Measurements from ENCODE around the gene ZNF862. TPM values are rescaled to one million over a fixed set of nuclear protein-coding genes. Genes with fewer than 3 reads are reported as not detected.

ZNF862 gene
- total and polyA plus RNA-seq, 2 of the 8 experiments (the other 6 are each of a cell fraction or from before 2014, with no cell fraction given), result 1.8 to 3.9 TPM

DNA sequence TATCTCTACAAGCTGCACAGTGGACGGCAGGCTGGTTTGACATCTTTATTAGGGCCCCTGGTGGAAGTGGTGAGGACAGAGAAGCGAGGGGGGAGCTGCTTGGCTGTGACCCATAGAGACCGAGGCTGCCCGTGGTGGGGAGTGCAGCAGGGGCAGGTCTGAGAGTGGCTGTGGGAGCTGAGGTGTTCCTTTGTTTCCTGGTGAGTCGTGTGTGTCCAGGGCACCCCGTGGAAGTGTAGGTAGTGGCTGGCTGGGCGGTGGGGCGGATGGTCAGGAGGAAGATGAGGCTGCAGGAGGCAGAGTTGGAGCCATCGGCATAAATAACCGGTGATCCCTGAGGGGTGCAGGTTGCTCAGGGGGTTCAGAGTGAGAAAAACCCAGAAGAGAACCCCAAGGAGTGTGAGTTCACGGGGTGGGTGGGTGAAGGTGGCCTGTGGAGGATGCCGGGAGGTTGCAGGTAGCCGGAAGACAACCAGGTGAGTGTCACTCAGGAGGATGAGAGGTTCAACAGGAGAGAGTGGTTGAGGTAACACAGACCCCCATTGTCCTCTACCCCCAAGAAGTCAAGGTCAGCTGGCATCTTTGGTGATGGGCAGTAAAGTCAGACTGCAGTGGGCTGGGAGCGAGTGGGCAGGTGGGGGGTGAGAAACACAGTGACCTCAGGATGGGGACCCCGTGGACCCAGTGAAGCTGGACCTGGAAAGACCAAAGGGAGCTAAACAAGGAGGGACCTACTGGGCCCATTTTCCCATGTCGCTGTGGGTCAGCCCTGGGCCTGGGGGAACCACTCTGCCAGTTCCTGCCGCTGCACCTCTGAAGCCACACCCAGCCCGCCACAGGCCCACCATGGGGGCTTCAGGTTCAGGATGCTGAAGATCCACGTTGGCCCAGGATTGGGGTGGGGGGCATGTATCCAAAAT, 43.4 kb downstream of the ZNF862 start (continued):
- TF ChIP-seq TAF7 (optimal IDR thresholded peaks at IDR 0.05; ENCODE audit: borderline replicate concordance, low read depth, low read length) (no peak), CTBP2 (IDR thresholded peaks at IDR 0.05; ENCODE audit: borderline replicate concordance, insufficient read depth, insufficient read length, low read length) (no peak), JUN (IDR thresholded peaks at IDR 0.05; ENCODE audit: low read depth, low read length) (no peak), JUND (IDR thresholded peaks at IDR 0.05; ENCODE audit: low read length) (no peak)
